22Rv1 (cell line): ENCODE measurements around the gene CABLES2.

ENCODE experiments used
- H3K27ac ChIP-seq: fragments of 450-650 bp; 2 replicates; pipeline ENCODE4 v1.5.1; 2017
- CTCF ChIP-seq: fragments of 450-650 bp; IDR thresholded peaks from 2 replicates; pipeline ENCODE4 v1.5.1; 2017; ENCODE audit warnings: mild to moderate bottlenecking
- ZFX ChIP-seq: fragments of 450-650 bp; IDR thresholded peaks from 2 replicates; pipeline ENCODE4 v1.6.1; 2017; ENCODE audit warnings: antibody characterized with exemption, borderline replicate concordance

Gene CABLES2

GRCh38 chr20:62451156-62451767 is 44.2 kb upstream of the CABLES2 start:
- no peak for TF ChIP-seq CTCF
- TF ChIP-seq ZFX, result no peak
- no peak overlapping the region for H3K27ac ChIP-seq

- no peak overlapping the region for H3K27ac ChIP-seq
- TF ChIP-seq ZFX (no peak), CTCF (peak; percentile 75)
Measured at GRCh38 chr20:62449951-62450691, 43.0 kb upstream of the CABLES2 start.

- H3K27ac ChIP-seq, result no peak overlapping the region
- TF ChIP-seq ZFX (no peak), CTCF (no peak)
Measured at GRCh38 chr20:62448788-62449187, 41.7 kb upstream of the CABLES2 start.

GRCh38 chr20:62448038-62448437 is 41.0 kb upstream of the CABLES2 start:
- H3K27ac ChIP-seq, result no peak overlapping the region
- TF ChIP-seq CTCF (no peak), ZFX (no peak)

- no peak for TF ChIP-seq ZFX
- no peak for TF ChIP-seq CTCF
Measured at GRCh38 chr20:62446888-62447869, 40.1 kb upstream of the CABLES2 start.

GRCh38 chr20:62446481-62446880 is 39.4 kb upstream of the CABLES2 start:
- TF ChIP-seq ZFX, result no peak
- no peak for TF ChIP-seq CTCF
- no peak overlapping the region for H3K27ac ChIP-seq

More at GRCh38 chr20:62446888-62447869, 40.1 kb upstream of the CABLES2 start:
- H3K27ac ChIP-seq, result no peak overlapping the region
